H9 (cell line): ENCODE results near the gene SNPH. TPM values are rescaled to one million over a fixed set of nuclear protein-coding genes. Genes with fewer than 3 reads are reported as not detected.

Source experiments
- DNase-seq: peaks from one replicate; pipeline ENCODE4 v3.0.0-alpha.2; 2017
- H2AFZ ChIP-seq: one replicate; pipeline ENCODE4 v1.6.1; 2013; ENCODE audit warnings: mild to moderate bottlenecking, low read length, control low read depth, moderate library complexity
- H2AK5ac ChIP-seq: 2 replicates; pipeline ENCODE4 v1.6.1; 2013; ENCODE audit warnings: low read length, control low read depth, mixed read lengths; ENCODE audit not compliant: insufficient read length
- H2BK120ac ChIP-seq: one replicate; pipeline ENCODE4 v1.6.1; 2013; ENCODE audit warnings: low read depth, mild to moderate bottlenecking, low read length, control low read depth, inconsistent platforms; ENCODE audit not compliant: poor library complexity, severe bottlenecking
- H2BK12ac ChIP-seq: 2 replicates; pipeline ENCODE4 v1.6.1; 2013; ENCODE audit warnings: low read length, control low read depth, mixed read lengths, low read depth; ENCODE audit not compliant: insufficient read length
- H2BK15ac ChIP-seq: 2 replicates; pipeline ENCODE4 v1.6.1; 2013; ENCODE audit warnings: low read depth, low read length, control low read depth
- H2BK20ac ChIP-seq: one replicate; pipeline ENCODE4 v1.6.1; 2013; ENCODE audit warnings: low read depth, mild to moderate bottlenecking, low read length, control low read depth, inconsistent platforms; ENCODE audit not compliant: poor library complexity, severe bottlenecking
- H2BK5ac ChIP-seq: 2 replicates; pipeline ENCODE4 v1.6.1; 2013; ENCODE audit warnings: low read length, control low read depth, mixed read lengths; ENCODE audit not compliant: insufficient read length
- H3K14ac ChIP-seq: 2 replicates; pipeline ENCODE4 v1.6.1; 2013; ENCODE audit warnings: low read length, control low read depth; ENCODE audit not compliant: insufficient read depth
- H3K18ac ChIP-seq: 2 replicates; pipeline ENCODE4 v1.6.1; 2013; ENCODE audit warnings: low read depth, mild to moderate bottlenecking, mixed read lengths, low read length, control low read depth; ENCODE audit not compliant: insufficient read length
- H3K23ac ChIP-seq: 2 replicates; pipeline ENCODE4 v1.6.1; 2013; ENCODE audit warnings: low read length, control low read depth, mixed read lengths, low read depth; ENCODE audit not compliant: insufficient read length
- H3K23me2 ChIP-seq: 2 replicates; pipeline ENCODE4 v1.6.1; 2013; ENCODE audit warnings: low read depth, mild to moderate bottlenecking, mixed read lengths, low read length, control low read depth; ENCODE audit not compliant: insufficient read length, poor library complexity, severe bottlenecking
- H3K27ac ChIP-seq: 2 replicates; pipeline ENCODE4 v1.5.1; 2013; ENCODE audit warnings: low read length, control low read depth, mixed read lengths, low read depth; ENCODE audit not compliant: insufficient read length
- H3K27me3 ChIP-seq: 2 replicates; pipeline ENCODE4 v1.6.1; 2013; ENCODE audit warnings: low read length, control low read depth, inconsistent platforms; ENCODE audit not compliant: insufficient read depth
- H3K4ac ChIP-seq: 2 replicates; pipeline ENCODE4 v1.6.1; 2013; ENCODE audit warnings: low read depth, mild to moderate bottlenecking, control low read depth, inconsistent platforms, low read length, moderate library complexity
- H3K4me1 ChIP-seq: 2 replicates; pipeline ENCODE4 v1.6.1; 2013; ENCODE audit warnings: low read length, control low read depth, inconsistent platforms; ENCODE audit not compliant: insufficient read depth
- H3K4me2 ChIP-seq: 2 replicates; pipeline ENCODE4 v1.6.1; 2013; ENCODE audit warnings: low read length, control low read depth, mixed read lengths; ENCODE audit not compliant: insufficient read length, insufficient read depth
- H3K56ac ChIP-seq: 2 replicates; pipeline ENCODE4 v1.6.1; 2013; ENCODE audit warnings: low read depth, mild to moderate bottlenecking, mixed read lengths, low read length, control low read depth; ENCODE audit not compliant: insufficient read length
- H3K79me1 ChIP-seq: 2 replicates; pipeline ENCODE4 v1.6.1; 2013; ENCODE audit warnings: low read depth, mild to moderate bottlenecking, moderate library complexity, low read length, control low read depth, inconsistent platforms; ENCODE audit not compliant: insufficient read depth, poor library complexity, severe bottlenecking
- H3K79me2 ChIP-seq: 2 replicates; pipeline ENCODE4 v1.6.1; 2013; ENCODE audit warnings: low read length, control low read depth, inconsistent platforms; ENCODE audit not compliant: insufficient read depth
- H3K9ac ChIP-seq: 2 replicates; pipeline ENCODE4 v1.6.1; 2013; ENCODE audit warnings: low read length, control low read depth, mixed read lengths; ENCODE audit not compliant: insufficient read length; ENCODE audit errors: extremely low read depth
- H3K9me3 ChIP-seq: one replicate; pipeline ENCODE4 v1.6.1; 2013; ENCODE audit warnings: low read depth, low read length, inconsistent platforms; ENCODE audit not compliant: control insufficient read depth
- H3T11ph ChIP-seq: one replicate; pipeline ENCODE4 v1.6.1; 2013; ENCODE audit warnings: mild to moderate bottlenecking, low read length, control low read depth, inconsistent platforms
- H4K20me1 ChIP-seq: one replicate; pipeline ENCODE4 v1.6.1; 2013; ENCODE audit not compliant: control insufficient read depth, insufficient read length, insufficient read depth
- H4K5ac ChIP-seq: 2 replicates; pipeline ENCODE4 v1.6.1; 2013; ENCODE audit warnings: low read depth, mild to moderate bottlenecking, mixed read lengths, low read length, control low read depth; ENCODE audit not compliant: insufficient read length
- H4K8ac ChIP-seq: replicated peaks from 2 replicates; pipeline ENCODE4 v1.6.1; 2013; ENCODE audit warnings: low read length, control low read depth, mixed read lengths, low read depth; ENCODE audit not compliant: insufficient read length
- H4K91ac ChIP-seq: 2 replicates; pipeline ENCODE4 v1.6.1; 2013; ENCODE audit warnings: low read depth, mild to moderate bottlenecking, moderate library complexity, mixed read lengths, low read length, control low read depth; ENCODE audit not compliant: insufficient read length
- H3K27ac Mint-ChIP-seq, 3 experiments: 2 replicates in 2 of 3; 3 replicates in 1 of 3; pipeline ENCODE4 v1.8.0; 2020 to 2021; ENCODE audit warnings: mixed read lengths in 3 of 3, mild to moderate bottlenecking in 1 of 3, moderate library complexity in 1 of 3
- H3K27me3 Mint-ChIP-seq: 2 replicates; pipeline ENCODE4 v1.8.0; 2021; ENCODE audit warnings: low read depth, mild to moderate bottlenecking, moderate library complexity, mixed read lengths
- H3K36me3 Mint-ChIP-seq, 3 experiments: 2 replicates in 2 of 3; 3 replicates in 1 of 3; pipeline ENCODE4 v1.8.0; 2020 to 2021; ENCODE audit warnings: low read depth in 3 of 3, mixed read lengths in 3 of 3; ENCODE audit not compliant: insufficient read depth in 1 of 3
- H3K4me1 Mint-ChIP-seq, 2 experiments: 2 replicates each; pipeline ENCODE4 v1.8.0; 2020; ENCODE audit warnings: mixed read lengths in 2 of 2
- H3K4me3 Mint-ChIP-seq, 2 experiments: 2 replicates in 1 of 2; 3 replicates in 1 of 2; pipeline ENCODE4 v1.8.0; 2020 to 2021; ENCODE audit warnings: mild to moderate bottlenecking in 2 of 2, mixed read lengths in 2 of 2, moderate library complexity in 1 of 2
- H3K9me3 Mint-ChIP-seq, 2 experiments: 2 replicates in 1 of 2; 3 replicates in 1 of 2; pipeline ENCODE4 v1.8.0; 2020; ENCODE audit warnings: mild to moderate bottlenecking in 2 of 2, mixed read lengths in 2 of 2, moderate library complexity in 1 of 2
- CTCF ChIP-seq: fragments of 200-600 bp; sonication (generic); conservative IDR thresholded peaks from 3 replicates; pipeline ENCODE4 v1.8.0; 2021; ENCODE audit warnings: antibody characterized with exemption, mild to moderate bottlenecking
- WGBS: extraction: QIAGEN DNeasy Blood & Tissue Kit; methylation state at CpG from one replicate; pipeline ENCODE4 v1.1.7; 2013; ENCODE audit warnings: missing lambda C conversion rate, low lambda C conversion rate, mixed read lengths; ENCODE audit not compliant: insufficient read length; ENCODE audit errors: extremely low coverage; 5-methylcytosine and 5-hydroxymethylcytosine counted together
- total RNA-seq: library from RNA; stranded (reverse); gene quantifications from 2 replicates; pipeline ENCODE4 v1.2.1, GENCODE V29; 2021

SNPH gene
- total RNA-seq, 1 experiment from 2014 or later, result 1.8 TPM

DNA sequence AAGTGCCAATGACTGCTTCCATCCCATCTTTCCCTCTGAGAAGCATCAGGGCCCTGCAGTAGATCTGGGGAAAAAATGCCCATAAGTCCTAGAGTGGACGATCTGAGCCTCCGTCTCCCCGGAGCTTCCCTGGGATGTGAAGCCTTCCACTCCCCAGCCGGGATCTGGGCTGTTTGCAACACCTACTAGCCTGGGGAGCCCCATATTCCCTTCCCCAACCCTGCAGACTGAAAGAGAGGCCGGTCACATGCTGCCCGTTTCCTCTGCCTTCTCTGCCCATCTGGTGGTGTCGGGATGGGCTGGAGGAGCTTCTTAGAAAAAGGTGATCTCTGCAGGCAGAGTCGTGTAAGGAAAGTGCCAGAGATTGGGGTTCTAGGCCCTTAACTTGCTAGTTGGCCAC lies 1.1 kb downstream of the SNPH start:
- H2BK120ac ChIP-seq, result no peak overlapping the region
- no peak overlapping the region for H3K23ac ChIP-seq
- H4K20me1 ChIP-seq, result no peaks in the 10 kb centered on the region
- H4K91ac ChIP-seq, result no peak overlapping the region
- no peak overlapping the region for H2BK12ac ChIP-seq
- H3K14ac ChIP-seq, result no peak overlapping the region
- H3K4ac ChIP-seq, result no peak overlapping the region
- peak overlapping the region; percentile 43 for H3K4me2 ChIP-seq
- no peak overlapping the region for H2AK5ac ChIP-seq
- H2BK15ac ChIP-seq, result no peak overlapping the region
- H3K27me3 ChIP-seq, result no peaks in the 10 kb centered on the region
- TF ChIP-seq CTCF, result no peak
- H4K8ac ChIP-seq, result no peak overlapping the region
- no peaks in the 10 kb centered on the region for H3K79me2 ChIP-seq
- no peak overlapping the region for H2BK5ac ChIP-seq
- H3K27me3 Mint-ChIP-seq, result peaks cover 23% of the 10 kb centered on the region
- no peaks in the 10 kb centered on the region for H3K23me2 ChIP-seq
- peaks cover 16 to 27% of the 10 kb centered on the region in 2 experiments for H3K4me1 Mint-ChIP-seq
- no peak overlapping the region for H3K18ac ChIP-seq
- H3K4me1 ChIP-seq, result no peaks in the 10 kb centered on the region
- peak overlapping the region in 1 of 3 experiments; percentile 74; a peak in 2 of 7 replicates for H3K27ac Mint-ChIP-seq
- no peak overlapping the region for H3K27ac ChIP-seq
- no peaks in the 10 kb centered on the region for H3K9me3 ChIP-seq
- no peak overlapping the region for H3K9ac ChIP-seq
- WGBS, result no CpG with 5 or more reads among the region's 8 CpGs
- no peak overlapping the region for H4K5ac ChIP-seq
- no peaks in the 10 kb centered on the region for H3K9me3 Mint-ChIP-seq
- peak overlapping the region; percentile 71 to 87 for H3K4me3 Mint-ChIP-seq
- H3T11ph ChIP-seq, result no peak overlapping the region
- no peak overlapping the region for H2AFZ ChIP-seq
- H2BK20ac ChIP-seq, result no peak overlapping the region
- DNase-seq, result no peak
- no peaks in the 10 kb centered on the region for H3K79me1 ChIP-seq
- H3K56ac ChIP-seq, result no peak overlapping the region
- no peaks in the 10 kb centered on the region for H3K36me3 Mint-ChIP-seq
